Right atrium auricular region (tissue), 2 donors: ENCODE measurements around the gene NEK5. TPM values are rescaled to one million over a fixed set of nuclear protein-coding genes. Genes with fewer than 3 reads are reported as not detected.

Source experiments
- DNase-seq: peaks from one replicate; pipeline ENCODE4 v3.0.0-alpha.2; 2019; ENCODE audit warnings: low spot score
- H3K27ac ChIP-seq, 2 donors: fragments of 200-600 bp; sonication (generic); 1 replicate in 1 of 2; 2 replicates in 1 of 2; pipeline ENCODE4 v1.5.1; 2016 to 2019
- H3K27me3 ChIP-seq, 2 donors: fragments of 200-600 bp; sonication (generic); one replicate each; pipeline versions ENCODE4 v1.5.1 to v1.6.0; 2017 to 2019
- H3K36me3 ChIP-seq: fragments of 200-600 bp; sonication (generic); one replicate; pipeline ENCODE4 v1.5.1; 2016
- H3K4me1 ChIP-seq, 2 donors: fragments of 200-600 bp; sonication (generic); one replicate each; pipeline versions ENCODE4 v1.5.1 to v1.6.0; 2017 to 2019
- H3K4me3 ChIP-seq, 2 donors: fragments of 200-600 bp; sonication (generic); 1 replicate in 1 of 2; 2 replicates in 1 of 2; pipeline ENCODE4 v1.5.1; 2017 to 2019; ENCODE audit warnings: mild to moderate bottlenecking in 1 of 2, moderate library complexity in 1 of 2
- H3K9me3 ChIP-seq, 2 donors: fragments of 200-600 bp; sonication (generic); one replicate each; pipeline ENCODE4 v1.5.1; 2019
- total RNA-seq, 2 donors: library from RNA; depleted of rRNA; stranded (reverse); fragments of >200 nt; gene quantifications; one replicate each; pipeline ENCODE4 v1.1.0, GENCODE V29; 2016
- TF ChIP-seq, protein P1 (sequence below), 2 donors: fragments of 200-600 bp; sonication (generic); IDR thresholded peaks; one replicate each; pipeline ENCODE4 v1.5.1; 2019; ENCODE audit warnings: antibody characterized with exemption in 2 of 2

NEK5 gene
- total RNA-seq, 2 donors from 2014 or later: 0.55 to 1.1 TPM

DNA sequence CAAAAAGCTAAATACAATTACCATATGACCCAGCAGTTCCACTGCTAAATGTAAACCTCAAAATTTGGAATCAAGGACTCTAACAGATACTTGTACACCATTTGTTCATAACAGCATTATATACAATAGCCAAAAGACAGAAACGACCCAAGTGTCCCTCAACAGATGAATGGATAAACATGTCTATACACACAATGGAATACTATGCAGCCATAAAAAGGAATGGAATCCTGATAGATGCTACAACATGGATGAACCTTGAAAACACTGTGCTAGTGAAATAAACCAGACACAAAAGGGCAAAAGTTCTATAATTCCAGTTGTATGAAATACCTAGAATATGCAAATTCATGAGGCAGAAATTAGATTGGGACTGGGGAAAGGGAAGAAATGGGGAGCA is 18.4 kb upstream of the NEK5 start:
- Histone ChIP-seq H3K4me3 (no peak overlapping the region), H3K36me3 (peaks cover 43% of the 10 kb centered on the region), H3K9me3 (no peaks in the 10 kb centered on the region), H3K4me1 (no peaks in the 10 kb centered on the region), H3K27ac (no peak overlapping the region), H3K27me3 (no peaks in the 10 kb centered on the region)
- DNase-seq: no peak
- TF ChIP-seq, protein P1, sequence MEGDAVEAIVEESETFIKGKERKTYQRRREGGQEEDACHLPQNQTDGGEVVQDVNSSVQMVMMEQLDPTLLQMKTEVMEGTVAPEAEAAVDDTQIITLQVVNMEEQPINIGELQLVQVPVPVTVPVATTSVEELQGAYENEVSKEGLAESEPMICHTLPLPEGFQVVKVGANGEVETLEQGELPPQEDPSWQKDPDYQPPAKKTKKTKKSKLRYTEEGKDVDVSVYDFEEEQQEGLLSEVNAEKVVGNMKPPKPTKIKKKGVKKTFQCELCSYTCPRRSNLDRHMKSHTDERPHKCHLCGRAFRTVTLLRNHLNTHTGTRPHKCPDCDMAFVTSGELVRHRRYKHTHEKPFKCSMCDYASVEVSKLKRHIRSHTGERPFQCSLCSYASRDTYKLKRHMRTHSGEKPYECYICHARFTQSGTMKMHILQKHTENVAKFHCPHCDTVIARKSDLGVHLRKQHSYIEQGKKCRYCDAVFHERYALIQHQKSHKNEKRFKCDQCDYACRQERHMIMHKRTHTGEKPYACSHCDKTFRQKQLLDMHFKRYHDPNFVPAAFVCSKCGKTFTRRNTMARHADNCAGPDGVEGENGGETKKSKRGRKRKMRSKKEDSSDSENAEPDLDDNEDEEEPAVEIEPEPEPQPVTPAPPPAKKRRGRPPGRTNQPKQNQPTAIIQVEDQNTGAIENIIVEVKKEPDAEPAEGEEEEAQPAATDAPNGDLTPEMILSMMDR (IDR thresholded peaks at IDR 0.05): no peak

DNA sequence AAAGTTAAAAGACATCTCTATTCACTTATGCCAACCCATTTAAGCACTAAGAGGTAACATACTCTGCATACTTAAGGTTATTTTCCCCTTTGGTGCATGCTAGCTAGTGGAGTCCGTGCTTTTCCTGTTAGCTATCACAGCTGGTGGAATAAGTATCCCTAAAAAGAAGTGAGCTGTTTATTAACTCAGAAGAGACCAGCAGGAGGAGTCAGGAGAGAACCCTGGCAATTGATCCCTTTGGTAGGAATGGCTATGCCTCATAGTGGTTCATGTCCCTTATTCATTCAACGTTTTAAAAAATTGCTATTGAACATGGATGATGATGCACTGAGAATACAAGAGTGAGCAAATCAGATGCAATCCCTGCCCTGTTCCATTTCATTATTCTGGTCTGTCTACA is 12.4 kb upstream of the NEK5 start:
- TF ChIP-seq, protein P1 (IDR thresholded peaks at IDR 0.05): no peak
- Histone ChIP-seq H3K27ac (no peak overlapping the region), H3K27me3 (no peaks in the 10 kb centered on the region), H3K4me3 (no peak overlapping the region), H3K4me1 (no peaks in the 10 kb centered on the region), H3K36me3 (peaks cover 27% of the 10 kb centered on the region), H3K9me3 (no peaks in the 10 kb centered on the region)
- no peak for DNase-seq

DNA sequence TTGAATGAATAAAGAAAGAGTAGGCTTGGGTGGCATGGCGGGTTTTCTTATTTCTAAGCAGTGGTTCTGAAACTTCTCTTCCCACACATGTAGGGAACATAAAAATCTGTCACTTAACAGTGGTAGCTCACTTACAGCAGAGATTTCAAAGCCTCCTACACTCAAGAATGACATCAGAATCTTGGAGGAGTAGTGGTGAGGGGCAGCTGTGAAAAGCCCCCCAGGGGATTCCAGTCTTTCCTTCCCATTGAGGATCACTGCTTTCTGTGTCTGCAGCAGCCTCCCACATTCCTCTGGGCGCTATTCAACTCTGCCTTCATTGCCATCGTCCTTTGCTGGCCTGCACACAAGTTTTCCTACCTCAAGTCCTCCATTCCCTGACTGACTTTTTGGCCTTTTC is 8.6 kb upstream of the NEK5 start:
- DNase-seq: no peak
- no peaks in the 10 kb centered on the region for H3K4me1 ChIP-seq
- peaks cover 34% of the 10 kb centered on the region for H3K36me3 ChIP-seq
- H3K9me3 ChIP-seq: no peaks in the 10 kb centered on the region
- H3K4me3 ChIP-seq: no peak overlapping the region
- TF ChIP-seq, protein P1 (IDR thresholded peaks at IDR 0.05): no peak
- no peaks in the 10 kb centered on the region for H3K27me3 ChIP-seq
- no peak overlapping the region for H3K27ac ChIP-seq

DNA sequence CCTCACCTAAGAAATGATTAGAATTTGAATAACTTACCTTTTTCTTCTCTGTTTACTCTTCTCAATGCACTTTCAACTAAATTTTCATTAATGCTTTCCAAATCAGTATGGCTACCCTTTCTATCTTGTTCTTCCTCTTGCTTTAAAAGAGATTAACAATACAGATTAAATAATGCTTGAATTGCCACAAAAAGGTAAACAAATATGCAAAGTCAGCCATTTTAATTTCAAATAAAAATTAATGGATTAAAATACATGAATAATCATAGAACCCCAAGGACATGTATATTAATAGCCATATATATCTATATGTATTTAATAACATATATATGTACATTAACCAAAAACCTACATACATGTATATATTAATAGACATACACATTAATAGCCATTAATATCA is 7.9 kb upstream of the NEK5 start:
- DNase-seq: no peak
- H3K27ac ChIP-seq: no peak overlapping the region
- TF ChIP-seq, protein P1 (IDR thresholded peaks at IDR 0.05): no peak
- H3K9me3 ChIP-seq: no peaks in the 10 kb centered on the region
- H3K27me3 ChIP-seq: no peaks in the 10 kb centered on the region
- H3K4me3 ChIP-seq: no peak overlapping the region
- peaks cover 41% of the 10 kb centered on the region for H3K36me3 ChIP-seq
- no peaks in the 10 kb centered on the region for H3K4me1 ChIP-seq

DNA sequence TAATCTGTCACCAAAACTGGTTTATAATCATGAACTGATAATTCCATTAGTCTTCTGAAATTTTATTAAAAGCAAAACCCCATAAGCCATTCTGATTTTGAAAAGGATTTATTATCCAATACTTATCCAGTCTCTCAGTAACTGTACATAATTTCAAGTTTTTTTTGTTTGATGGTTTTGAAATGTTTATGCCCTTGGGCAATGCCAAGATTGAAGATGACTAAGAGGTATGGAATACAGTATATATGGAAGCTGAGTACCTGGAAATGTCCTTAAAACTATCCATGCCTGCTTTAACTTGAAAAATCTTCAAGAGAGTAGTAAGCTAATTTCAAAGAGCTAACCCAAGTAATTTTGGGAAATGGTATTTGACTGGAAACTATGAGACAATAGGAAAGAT is 1.8 kb upstream of the NEK5 start:
- Histone ChIP-seq H3K27me3 (no peaks in the 10 kb centered on the region), H3K27ac (no peak overlapping the region), H3K9me3 (no peaks in the 10 kb centered on the region), H3K4me3 (no peak overlapping the region), H3K36me3 (peaks cover 30% of the 10 kb centered on the region), H3K4me1 (peaks cover 0 to 8% of the 10 kb centered on the region in 2 donors)
- no peak for DNase-seq
- TF ChIP-seq, protein P1 (IDR thresholded peaks at IDR 0.05): no peak
